Cardiac fibroblast (primary cell): ENCODE measurements around the gene SULT1C4.

Experiments
- DNase-seq, 2 donors: peaks; one replicate each; pipeline versions ENCODE4 v3.0.0 to v3.0.0-alpha.2; 2010; ENCODE audit warnings: low read depth in 2 of 2
- H3K4me3 ChIP-seq, 2 donors: replicated peaks in 1 of 2; 1 replicate in 1 of 2; 2 replicates in 1 of 2; pipeline ENCODE4 v1.5.1; 2011; ENCODE audit warnings: low read depth in 2 of 2, low read length in 2 of 2, mild to moderate bottlenecking in 2 of 2, moderate library complexity in 1 of 2
- TF ChIP-seq, protein P1 (sequence below): IDR thresholded peaks from one replicate; pipeline ENCODE4 v1.5.1; 2011; ENCODE audit warnings: low read depth, mild to moderate bottlenecking, low read length, inconsistent platforms

Gene SULT1C4

DNA sequence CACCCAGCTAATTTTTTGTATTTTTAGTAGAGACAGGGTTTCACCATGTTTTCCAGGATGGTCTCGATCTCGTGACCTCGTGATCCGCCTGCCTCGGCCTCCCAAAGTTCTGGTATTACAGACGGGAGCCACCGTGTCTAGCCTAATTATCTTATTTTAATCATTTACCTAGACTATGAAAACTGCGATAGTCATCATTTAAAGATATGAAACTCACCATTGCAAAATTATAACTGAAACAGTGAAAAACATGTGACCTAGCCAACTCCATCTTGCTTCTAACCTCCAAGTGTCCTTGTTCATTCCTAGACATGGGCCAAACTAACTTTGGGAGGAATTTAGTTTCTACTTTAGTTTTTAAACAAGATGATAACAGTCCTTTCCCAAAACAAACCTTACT is 17.4 kb downstream of the SULT1C4 start:
- TF ChIP-seq, protein P1, sequence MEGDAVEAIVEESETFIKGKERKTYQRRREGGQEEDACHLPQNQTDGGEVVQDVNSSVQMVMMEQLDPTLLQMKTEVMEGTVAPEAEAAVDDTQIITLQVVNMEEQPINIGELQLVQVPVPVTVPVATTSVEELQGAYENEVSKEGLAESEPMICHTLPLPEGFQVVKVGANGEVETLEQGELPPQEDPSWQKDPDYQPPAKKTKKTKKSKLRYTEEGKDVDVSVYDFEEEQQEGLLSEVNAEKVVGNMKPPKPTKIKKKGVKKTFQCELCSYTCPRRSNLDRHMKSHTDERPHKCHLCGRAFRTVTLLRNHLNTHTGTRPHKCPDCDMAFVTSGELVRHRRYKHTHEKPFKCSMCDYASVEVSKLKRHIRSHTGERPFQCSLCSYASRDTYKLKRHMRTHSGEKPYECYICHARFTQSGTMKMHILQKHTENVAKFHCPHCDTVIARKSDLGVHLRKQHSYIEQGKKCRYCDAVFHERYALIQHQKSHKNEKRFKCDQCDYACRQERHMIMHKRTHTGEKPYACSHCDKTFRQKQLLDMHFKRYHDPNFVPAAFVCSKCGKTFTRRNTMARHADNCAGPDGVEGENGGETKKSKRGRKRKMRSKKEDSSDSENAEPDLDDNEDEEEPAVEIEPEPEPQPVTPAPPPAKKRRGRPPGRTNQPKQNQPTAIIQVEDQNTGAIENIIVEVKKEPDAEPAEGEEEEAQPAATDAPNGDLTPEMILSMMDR: no peak
- no peak overlapping the region for H3K4me3 ChIP-seq
- no peak for DNase-seq

DNA sequence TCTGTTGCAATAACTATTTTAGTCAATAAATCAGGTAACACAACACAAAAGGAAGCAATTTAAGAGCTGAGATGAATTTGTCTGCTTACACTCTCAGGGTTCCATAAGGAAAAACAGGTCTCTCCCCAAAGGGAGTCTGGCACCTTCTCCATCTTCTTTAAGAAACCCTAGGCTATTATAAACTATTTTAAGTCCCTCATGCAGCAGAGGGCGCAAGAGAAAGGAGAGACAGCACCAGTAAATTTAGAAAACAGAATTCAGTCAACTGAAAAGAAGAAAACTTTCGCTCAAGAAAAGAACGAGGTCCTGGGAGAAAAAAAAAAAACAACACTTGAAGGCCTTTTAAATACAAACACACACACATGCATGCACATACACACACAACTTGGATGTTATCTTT is 19.1 kb downstream of the SULT1C4 start:
- TF ChIP-seq, protein P1: peak; percentile 33
- H3K4me3 ChIP-seq: no peak overlapping the region
- DNase-seq: peak; percentile 63 to 67

DNA sequence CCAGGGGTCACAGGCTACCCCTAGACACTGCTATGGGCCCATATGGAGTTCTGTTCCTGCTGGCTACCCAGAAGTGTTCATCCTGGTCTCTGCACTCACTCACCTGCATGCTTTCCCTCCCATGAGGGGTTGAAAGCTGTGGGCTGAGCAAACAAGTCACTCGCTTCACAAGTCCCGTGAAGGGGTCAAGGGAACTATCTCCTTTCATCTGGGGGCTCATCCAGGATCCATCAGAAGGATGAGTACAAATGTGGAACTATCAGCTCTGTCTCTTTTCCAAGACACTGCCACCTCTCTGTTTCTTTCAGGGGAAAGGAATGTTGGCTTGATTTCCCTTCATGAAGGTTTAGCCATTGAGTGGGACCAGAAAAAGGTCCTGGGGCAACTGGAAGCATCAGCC is 21.7 kb downstream of the SULT1C4 start:
- TF ChIP-seq, protein P1: no peak
- H3K4me3 ChIP-seq: no peak overlapping the region
- no peak for DNase-seq

DNA sequence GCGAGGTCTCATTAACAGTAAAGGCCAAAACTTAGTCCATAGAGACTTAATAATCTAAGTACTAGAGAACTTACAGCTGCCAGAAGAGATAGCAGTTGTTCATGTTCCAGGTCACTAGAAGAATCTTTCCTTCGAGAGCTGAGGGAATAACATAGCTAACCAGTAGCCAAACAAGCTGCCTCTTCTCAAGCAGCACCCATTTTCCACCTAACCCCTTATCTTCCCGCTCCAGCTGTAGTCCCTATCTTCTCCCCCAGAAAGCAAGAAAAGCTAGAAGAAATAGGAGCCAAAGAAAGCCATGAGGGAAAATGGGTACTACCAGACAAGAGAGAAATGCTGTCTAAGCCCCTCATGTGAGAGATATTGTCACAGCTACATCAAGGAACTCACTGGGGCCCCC is 24.0 kb downstream of the SULT1C4 start:
- no peak for DNase-seq
- no peak overlapping the region for H3K4me3 ChIP-seq
- TF ChIP-seq, protein P1: no peak

DNA sequence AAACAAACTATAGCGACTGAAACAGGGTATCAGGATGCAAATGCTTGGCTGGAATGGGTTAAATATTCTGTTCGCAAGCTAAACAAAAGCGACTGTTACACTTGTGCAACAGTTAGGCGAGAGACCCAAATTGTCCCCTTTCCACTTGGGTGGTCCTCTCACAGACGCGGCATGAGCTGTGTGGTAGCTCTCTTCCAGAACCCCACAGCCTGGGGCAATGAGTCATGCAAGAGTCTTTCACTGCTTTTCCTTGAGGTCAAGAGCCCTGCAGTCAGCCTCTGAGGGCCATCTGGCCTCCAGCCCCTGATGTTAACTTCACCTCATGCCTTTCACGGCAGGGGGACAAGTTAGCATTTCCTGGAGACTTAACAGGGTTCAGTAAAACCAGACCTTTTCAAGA is 25.7 kb downstream of the SULT1C4 start:
- no peak overlapping the region for H3K4me3 ChIP-seq
- peak; percentile 7 to 42 for DNase-seq
- TF ChIP-seq, protein P1: no peak

DNA sequence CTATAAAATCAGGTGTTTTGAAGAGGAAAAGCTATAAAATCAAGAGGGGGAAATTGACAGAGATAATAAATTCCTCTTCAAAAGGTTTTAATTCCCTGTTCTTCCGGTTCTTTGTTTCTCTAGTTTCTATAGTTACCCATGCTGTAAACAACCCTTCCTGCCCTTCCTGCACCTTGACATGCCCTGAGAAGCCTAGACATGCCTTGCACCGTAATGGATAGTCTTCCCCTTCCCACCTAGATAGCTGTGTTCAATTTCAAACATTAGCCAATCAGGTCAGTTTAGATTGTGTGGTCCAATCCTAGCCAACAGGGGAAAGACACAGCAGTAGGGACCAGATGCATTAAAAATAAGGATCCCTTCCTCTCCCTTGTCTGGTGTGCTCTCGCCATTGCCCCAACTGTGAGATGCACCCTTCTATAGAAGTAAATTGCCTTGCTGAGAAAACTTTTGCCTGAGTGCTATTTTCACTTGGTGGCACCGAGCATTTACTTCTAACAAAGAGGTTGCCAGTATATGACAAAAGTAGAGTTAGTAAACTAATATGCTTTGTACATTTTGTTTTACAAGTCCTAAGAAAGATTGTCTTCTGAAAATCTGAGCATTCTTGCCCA is 27.1 kb downstream of the SULT1C4 start:
- TF ChIP-seq, protein P1: no peak
- no peak for DNase-seq

More for the DNA sequence above, 27.1 kb downstream of the SULT1C4 start:
- H3K4me3 ChIP-seq: no peak overlapping the region
